Measurements from ENCODE around the gene ADCK1. TPM values are rescaled to one million over a fixed set of nuclear protein-coding genes. Genes with fewer than 3 reads are reported as not detected.

ADCK1 gene
- total RNA-seq, 1 experiment from 2014 or later: 1.8 TPM

DNA sequence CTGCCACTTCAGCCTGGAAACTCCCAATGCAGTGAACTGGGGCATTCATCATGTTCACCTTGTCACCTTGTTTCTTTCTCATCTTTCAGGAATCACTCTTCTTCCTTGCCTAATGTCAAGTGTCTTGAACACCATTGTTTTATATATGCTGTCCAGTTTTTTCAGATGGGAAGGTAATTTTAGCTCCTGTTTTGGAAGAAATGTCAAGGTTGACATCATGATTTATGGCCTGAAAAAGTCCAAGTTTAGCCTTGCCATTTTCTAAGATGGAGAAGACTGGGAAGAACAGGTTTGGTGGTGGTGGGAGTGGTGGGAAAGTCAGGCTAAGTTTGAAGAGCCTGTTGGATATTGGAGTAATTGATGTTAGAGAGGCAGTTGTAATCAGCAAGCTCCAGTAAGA is 54.0 kb downstream of the ADCK1 start:
- in situ Hi-C loops (cut with HindIII; ENCODE audit: low pct_unique_long_range_greater_than_20kb, low sequenced_read_pairs): no loop called here
- DNase-seq (ENCODE audit: low read depth): no peak

DNA sequence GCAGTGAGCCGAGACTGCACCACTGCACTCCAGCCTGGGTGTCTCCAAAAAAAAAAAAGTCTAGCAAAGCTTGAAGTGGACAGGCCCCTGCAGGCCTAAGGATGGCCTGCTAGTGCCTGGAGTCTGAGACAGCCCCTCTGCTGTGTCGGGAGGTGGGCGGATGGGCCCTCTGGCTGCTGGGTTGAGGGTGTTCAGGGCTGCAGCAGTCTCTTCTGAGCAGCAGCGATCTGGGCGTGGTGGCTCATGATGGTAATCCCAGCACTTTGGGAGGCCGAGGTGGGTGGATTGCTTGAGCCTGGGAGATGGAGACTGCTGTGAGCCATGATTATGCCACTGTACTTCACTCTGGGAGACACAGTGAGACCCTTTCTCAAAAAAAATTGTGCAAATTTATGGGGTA is 57.0 kb downstream of the ADCK1 start:
- in situ Hi-C loops (cut with HindIII; ENCODE audit: low pct_unique_long_range_greater_than_20kb, low sequenced_read_pairs): no loop called here
- no peak for DNase-seq (ENCODE audit: low read depth)

DNA sequence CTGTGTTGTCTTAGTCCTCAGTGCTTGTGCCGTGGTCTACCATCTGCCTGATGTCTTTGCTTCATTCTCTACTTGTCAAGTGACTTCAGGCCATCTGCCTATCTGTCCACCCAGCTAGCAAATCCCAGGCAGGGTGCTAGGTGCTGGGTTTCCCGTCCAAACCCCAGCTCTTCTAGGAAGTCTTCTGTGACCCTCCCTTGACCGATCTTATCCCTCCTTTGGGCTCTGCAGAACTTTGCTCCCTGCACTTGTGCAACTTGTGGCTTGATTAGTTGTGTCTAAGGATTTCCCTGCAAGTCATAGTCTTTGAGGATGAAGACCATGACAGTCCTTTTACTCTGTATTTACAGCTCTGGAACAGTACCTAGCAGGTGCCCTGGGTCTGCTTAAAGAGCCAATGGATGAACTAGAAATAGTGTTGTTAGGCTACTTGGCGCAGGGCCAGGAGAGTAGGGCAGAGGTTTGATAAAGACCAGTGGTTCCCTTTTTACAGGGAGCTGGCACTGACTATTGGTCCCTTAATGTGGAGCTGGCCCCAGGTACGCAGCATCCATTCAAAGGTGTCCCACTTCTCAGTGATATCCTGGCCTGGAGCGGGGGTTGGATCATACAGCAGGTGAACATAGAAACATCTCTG is 60.1 kb downstream of the ADCK1 start:
- in situ Hi-C loops (cut with HindIII; ENCODE audit: low pct_unique_long_range_greater_than_20kb, low sequenced_read_pairs): no loop called here
- no peak for DNase-seq (ENCODE audit: low read depth)

DNA sequence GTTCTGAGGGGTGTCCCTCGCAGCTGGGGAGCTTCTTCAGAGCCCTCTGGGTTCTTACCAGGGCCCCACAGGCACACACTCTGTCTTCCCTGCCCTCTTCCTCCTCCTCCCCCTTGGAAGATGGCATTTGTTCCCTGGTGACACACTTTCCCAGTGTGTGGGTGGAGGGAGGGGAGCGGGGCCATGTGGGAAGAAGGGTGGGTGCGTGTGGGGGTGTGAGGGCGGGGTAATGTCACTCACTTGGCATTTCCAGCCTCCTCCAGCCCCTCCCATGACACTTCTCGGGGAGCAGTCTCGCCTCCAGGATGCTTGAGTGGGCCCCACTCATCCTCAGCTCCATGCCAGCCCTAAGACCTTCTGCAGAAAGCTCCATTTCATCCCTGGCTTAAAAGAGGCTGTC is 61.3 kb downstream of the ADCK1 start:
- no peak for DNase-seq (ENCODE audit: low read depth)
- in situ Hi-C loops (cut with HindIII; ENCODE audit: low pct_unique_long_range_greater_than_20kb, low sequenced_read_pairs): no loop called here

DNA sequence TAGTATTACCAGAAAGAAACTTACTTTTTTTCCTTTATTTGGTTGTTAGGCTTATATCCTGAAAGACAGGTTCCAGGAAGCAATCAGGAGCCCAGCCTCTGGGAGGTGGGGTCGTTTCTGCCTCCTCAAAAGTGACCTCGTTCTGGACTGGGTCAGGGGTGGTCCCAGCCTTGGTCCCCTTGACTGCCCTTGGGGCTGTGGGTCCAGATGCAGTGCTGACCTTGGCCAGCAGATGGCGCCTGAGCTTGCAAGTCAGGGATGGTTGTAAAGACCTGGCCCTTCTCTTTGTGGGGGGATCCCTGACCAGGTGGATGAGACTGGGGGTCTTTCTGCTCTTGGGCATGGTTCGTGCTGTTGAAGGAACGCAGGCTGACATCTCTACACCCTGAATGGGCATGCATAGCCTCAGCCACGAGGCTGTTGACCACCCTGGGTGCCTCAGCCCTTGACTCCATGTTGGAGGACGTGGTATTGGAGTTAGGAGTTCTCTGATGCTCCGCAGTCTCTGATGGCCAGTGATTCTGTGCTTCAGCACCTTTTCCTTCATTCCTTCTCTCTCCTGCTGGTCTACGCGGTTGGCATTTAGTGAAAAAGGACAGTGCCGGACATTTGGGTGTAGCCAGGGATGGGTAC is 62.4 kb downstream of the ADCK1 start:
- in situ Hi-C loops (cut with HindIII; ENCODE audit: low pct_unique_long_range_greater_than_20kb, low sequenced_read_pairs): no loop called here
- DNase-seq (ENCODE audit: low read depth): no peak

DNA sequence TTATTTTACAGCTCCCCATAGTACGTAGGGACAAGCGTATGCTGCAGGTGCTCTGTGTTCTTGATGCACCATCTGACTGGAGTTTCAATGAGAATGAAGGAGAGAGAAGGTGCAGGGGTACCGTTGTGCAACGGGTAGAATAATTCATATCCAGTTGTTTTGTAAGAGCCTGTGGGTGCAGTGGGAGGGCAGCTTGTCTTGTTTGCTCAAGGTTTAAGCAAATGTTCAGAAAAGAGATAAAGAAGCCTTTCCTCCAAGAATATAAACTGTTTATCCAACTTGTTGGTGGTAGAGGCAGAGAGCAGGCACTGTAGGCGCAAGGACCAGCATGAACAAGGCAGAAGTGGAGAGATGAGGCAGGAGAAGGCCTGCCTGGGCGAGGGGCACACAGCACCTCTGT is 64.2 kb downstream of the ADCK1 start:
- DNase-seq (ENCODE audit: low read depth): no peak
- in situ Hi-C loops (cut with HindIII; ENCODE audit: low pct_unique_long_range_greater_than_20kb, low sequenced_read_pairs): no loop called here

DNA sequence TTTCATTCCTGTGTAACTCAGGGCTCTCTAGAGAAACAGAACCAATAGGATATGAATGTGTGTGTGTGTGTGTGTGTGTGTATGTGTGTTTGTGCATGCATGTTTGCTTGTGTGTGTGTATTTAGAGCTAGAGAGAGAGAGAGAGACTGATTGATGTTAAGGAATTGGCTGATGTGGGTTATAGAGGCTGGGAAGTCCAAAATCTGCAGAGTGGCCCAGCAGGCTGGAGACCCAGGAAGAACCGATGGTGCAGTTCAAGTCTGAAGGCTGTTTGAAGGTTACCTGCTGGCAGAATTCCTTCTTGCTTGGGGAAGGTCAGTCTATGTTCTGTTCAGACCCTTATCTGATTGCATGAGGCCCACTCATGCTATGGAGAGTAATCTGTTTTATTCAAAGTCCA is 64.7 kb downstream of the ADCK1 start:
- DNase-seq (ENCODE audit: low read depth): no peak
- in situ Hi-C loops (cut with HindIII; ENCODE audit: low pct_unique_long_range_greater_than_20kb, low sequenced_read_pairs): no loop called here

DNA sequence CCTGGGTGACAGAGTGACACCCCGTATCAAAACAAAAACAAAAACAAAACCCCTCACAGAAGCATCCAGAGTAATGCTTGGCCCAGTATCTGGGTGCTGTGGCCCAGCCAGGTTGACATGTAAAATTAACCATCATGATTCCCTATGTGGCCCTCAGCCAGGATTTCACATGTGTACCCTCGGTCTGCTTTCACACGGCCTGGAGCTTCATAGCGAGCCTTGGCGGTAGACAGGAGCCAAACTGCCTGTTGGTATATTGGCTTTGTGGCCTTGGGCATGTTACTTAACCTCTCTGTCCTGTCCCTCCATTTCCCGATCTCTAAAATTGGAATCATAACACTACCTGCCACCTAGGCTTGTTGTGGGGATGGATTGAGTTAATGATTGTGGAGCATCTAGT is 65.5 kb downstream of the ADCK1 start:
- no peak for DNase-seq (ENCODE audit: low read depth)

DNA sequence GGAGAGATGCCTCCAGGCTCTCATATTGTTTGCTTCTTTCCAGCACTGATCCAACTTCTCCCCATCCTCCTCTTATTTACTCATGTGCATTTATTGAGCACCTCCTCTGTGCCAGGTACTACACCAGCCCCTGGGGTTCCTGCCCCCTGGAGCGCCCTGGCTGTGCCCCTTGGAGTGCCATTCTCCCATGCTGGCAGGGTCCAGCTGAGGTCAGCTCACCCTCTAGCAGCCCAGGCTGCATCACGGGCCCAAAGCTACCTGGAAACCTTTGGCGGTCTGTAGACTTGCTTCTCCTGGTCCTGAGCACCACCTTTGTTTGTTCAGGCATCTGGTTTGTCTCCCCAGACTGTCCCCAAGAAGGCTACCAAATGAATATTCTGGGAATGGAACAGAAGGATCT is 67.0 kb downstream of the ADCK1 start:
- in situ Hi-C loops (cut with HindIII; ENCODE audit: low pct_unique_long_range_greater_than_20kb, low sequenced_read_pairs): no loop called here
- no peak for DNase-seq (ENCODE audit: low read depth)

More for the DNA sequence above, 65.5 kb downstream of the ADCK1 start:
- in situ Hi-C loops (cut with HindIII; ENCODE audit: low pct_unique_long_range_greater_than_20kb, low sequenced_read_pairs): no loop called here

DNA sequence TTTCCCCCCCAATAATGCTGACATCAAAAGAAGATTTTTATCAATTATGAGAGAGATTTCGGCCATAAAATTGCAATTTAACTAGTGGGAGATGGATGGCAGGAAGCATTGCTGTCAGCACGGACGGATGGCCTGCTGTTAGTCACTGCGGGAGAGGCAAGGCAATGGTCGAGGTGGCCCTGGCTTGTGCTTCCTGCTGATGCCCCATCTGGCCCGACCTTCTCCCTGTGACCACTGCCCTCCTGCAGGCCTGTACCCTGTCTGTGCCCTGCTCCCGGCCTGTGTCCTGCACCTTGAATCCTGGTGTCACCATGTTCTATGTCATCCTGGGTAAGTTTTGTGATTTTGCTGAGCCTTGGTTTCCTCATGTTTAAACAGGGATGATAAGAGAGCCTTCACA is 67.6 kb downstream of the ADCK1 start:
- in situ Hi-C loops (cut with HindIII; ENCODE audit: low pct_unique_long_range_greater_than_20kb, low sequenced_read_pairs): no loop called here
- DNase-seq (ENCODE audit: low read depth): no peak

DNA sequence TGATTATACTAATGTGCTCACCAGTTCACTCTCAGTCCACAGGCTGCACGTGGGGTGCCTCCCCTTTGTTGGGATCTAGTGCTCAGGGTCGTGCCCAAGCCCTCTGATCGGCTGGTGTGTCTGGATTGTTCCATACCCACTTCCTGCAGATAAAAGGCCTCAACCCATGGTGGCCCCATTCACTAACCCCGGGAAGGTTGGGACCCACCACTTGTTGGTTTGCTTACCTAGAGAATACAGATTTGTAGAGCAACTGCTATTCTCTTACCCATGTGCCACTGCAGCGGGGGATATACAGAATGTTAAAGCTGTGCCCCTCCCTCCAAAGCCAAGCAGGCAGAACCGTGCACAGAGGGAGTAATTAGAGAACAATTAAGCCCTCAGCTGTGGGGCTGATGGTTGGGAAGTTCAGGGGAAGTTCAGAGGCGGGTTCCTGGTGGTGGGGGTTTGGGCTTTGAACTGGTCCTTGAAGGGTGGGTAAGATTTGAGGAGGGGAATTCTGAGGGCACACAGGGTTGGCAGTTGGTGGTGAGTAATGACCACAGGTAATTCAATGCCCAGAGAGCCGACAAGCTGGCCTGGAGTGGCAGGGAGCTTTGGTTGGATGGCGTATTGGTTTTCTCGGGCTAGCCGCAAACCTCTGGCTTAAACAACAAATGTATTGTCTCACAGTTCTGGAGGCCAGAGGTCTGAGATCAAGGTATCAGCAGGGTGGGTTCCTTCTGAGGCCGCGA is 68.8 kb downstream of the ADCK1 start:
- in situ Hi-C loops (cut with HindIII; ENCODE audit: low pct_unique_long_range_greater_than_20kb, low sequenced_read_pairs): no loop called here
- peak; percentile 21 for DNase-seq (ENCODE audit: low read depth)

DNA sequence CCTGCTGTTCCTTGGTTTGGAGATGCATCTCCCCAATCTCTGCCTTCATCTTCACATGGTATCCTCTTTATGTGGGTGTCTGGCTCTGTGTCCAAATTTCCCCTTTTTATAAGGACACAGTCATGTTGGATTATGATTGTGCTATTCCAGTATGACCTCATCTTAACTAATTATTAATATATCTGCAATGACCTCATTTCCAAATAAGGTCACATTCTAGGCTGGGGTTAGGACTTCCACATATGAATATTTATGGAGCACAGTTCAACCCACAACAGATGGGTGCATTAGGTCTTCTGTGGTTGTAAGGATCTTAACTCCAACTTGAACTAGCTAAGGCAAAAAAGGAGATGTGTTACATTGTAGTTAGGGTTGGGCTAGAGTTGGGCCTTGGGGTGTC is 69.4 kb downstream of the ADCK1 start:
- no peak for DNase-seq (ENCODE audit: low read depth)
- in situ Hi-C loops (cut with HindIII; ENCODE audit: low pct_unique_long_range_greater_than_20kb, low sequenced_read_pairs): no loop called here

DNA sequence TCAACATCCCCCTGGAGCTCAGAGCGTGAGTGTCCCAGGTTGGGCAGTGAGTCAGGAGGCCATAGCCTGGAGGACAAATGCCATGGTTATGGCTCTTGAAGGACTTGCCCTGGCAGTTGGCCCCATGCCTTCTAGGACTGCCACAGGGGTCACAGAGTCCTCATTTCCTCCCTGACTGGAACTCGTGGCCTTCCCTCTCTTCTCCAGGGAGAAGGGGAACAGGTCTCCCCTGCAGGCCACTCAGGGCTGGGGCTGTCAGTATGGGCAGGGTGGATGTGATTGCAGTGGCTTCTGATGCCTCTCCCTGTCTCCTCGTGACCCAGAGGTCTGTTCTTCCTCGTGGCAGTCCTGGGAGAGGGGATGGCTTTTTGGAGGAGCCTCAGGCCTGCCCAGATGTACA is 70.7 kb downstream of the ADCK1 start:
- DNase-seq (ENCODE audit: low read depth): no peak
- in situ Hi-C loops (cut with HindIII; ENCODE audit: low pct_unique_long_range_greater_than_20kb, low sequenced_read_pairs): no loop called here

DNA sequence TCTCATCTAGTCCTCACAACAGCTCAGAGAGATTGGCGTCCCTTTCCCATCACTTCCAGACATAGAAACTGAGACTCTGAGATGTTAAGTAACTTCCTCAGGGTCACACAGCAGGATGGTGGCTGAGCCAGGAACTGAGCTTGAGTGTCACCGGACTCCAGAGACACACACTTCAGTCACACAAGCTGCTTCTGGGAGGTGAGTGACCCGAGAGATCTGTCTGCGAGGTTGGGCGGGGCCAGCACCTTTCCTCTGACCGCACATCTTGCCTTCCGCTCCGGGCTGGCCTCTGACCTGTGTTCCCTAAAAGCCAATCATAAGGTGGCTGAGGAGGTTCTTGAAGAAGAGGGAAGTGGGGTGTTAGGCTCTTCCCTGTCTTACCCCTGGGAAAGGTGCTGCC is 72.2 kb downstream of the ADCK1 start:
- DNase-seq (ENCODE audit: low read depth): no peak
- in situ Hi-C loops (cut with HindIII; ENCODE audit: low pct_unique_long_range_greater_than_20kb, low sequenced_read_pairs): no loop called here

DNA sequence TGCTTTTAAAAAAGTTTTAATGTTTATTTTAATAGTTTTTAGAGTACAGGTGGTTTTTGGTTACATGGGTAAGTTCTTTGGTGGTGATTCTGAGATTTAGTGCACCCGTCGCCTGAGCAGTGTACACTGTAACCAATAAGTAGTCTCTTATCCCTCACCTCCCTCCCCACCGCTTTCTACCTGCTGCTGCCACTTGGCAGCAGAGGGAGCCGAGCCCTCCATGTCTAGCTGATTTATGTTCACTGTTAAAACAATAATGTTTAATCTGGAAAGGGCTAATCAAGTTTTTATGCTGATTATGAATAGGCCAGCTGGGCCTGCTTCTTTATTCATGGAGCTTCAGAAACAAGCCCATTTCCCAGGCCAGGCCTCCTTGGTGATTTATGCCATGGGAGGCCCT is 73.1 kb downstream of the ADCK1 start:
- DNase-seq (ENCODE audit: low read depth): no peak
- in situ Hi-C loops (cut with HindIII; ENCODE audit: low pct_unique_long_range_greater_than_20kb, low sequenced_read_pairs): no loop called here

DNA sequence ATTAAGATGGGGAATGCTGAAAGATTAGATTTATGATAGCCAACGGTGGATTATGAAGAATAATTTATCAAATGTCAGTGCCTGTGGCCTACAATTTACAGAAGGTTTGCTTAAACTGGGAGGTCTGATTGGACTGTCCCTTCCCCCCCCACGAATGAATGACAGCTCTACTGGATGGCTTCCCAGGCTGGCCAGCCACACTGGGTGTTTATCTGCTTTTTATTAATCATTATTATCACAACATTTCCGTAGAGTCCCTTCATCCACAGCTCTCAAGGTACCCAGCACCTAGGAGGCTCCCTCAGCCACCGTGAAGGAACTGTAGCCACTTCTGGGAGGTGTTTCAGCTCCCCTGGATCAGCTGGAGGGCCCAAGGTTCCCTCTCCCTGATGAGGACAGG is 78.9 kb downstream of the ADCK1 start:
- DNase-seq (ENCODE audit: low read depth): no peak
- in situ Hi-C loops (cut with HindIII; ENCODE audit: low pct_unique_long_range_greater_than_20kb, low sequenced_read_pairs): no loop called here

DNA sequence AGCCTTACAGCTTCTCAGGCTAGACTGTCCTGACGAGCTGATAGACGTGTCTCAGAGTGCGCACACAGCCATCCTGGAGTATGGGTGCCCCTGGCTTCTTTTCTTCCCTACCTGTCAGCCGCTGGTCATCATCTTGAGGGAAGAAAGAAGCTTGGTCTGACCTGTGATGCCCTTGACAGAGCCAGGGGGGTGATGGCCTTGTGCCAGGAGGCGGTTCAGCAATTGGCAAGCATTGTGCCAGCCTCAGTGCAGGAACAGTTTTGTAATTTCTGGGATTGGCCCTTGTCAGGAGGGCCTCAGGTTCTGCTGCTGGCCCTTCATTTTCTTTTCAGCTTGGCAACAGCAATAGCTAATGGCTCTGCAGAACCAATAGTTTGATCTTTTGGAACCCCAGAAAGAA is 80.1 kb downstream of the ADCK1 start:
- in situ Hi-C loops (cut with HindIII; ENCODE audit: low pct_unique_long_range_greater_than_20kb, low sequenced_read_pairs): no loop called here

DNA sequence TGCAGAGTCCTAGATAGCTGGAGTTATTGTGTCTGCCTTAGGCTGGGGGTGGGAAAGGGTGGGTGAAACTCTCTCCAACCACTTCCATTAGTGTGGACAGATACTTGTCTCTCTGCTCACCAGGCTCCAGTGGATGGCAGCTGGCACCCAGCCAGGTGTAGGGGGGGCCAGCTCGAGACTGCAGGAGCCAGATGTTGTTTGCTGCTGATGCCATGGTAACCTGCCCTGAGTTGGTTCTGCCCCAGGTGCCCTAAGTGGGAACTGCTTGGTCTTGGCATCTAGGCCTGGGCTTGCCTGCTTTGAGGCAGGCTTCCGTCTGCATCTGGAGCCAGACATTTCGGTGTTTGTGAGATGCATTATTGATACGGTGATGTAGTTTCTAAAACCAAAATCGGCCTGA is 82.2 kb downstream of the ADCK1 start:
- DNase-seq (ENCODE audit: low read depth): no peak
- in situ Hi-C loops (cut with HindIII; ENCODE audit: low pct_unique_long_range_greater_than_20kb, low sequenced_read_pairs): no loop called here

More for the DNA sequence above, 80.1 kb downstream of the ADCK1 start:
- DNase-seq (ENCODE audit: low read depth): no peak

DNA sequence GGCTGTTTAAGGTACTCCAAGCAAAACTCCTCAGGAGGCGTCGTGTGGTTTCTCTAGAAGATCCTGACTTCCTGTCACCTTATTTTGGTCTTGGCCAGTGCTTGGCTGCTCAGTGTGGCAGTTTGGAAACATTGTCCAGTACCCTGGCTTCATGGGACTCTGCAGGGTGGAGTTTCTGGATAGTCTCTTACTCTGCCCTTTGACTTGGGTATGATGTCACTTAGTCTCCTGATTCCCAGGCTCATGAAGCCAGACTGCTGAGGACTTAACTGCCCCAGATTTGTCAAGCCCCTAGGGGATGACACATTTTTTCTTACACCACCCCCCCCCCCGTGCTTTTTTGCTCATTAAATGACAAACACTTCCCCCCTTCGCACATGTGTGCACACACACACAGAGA is 82.7 kb downstream of the ADCK1 start:
- in situ Hi-C loops (cut with HindIII; ENCODE audit: low pct_unique_long_range_greater_than_20kb, low sequenced_read_pairs): no loop called here
- no peak for DNase-seq (ENCODE audit: low read depth)

Data from Caki2 (cell line).